ENCODE results near the gene RALGAPB. TPM values are rescaled to one million over a fixed set of nuclear protein-coding genes. Genes with fewer than 3 reads are reported as not detected.
"Not testable (repeated sequence)": the region's sequence is repeated elsewhere in the genome, so short reads cannot be mapped to it uniquely, and the experiment has no call there.

The RALGAPB gene
- total RNA-seq, 1 experiment from 2014 or later = 36.7 TPM

- no peak for TF ChIP-seq JUN (CRISPR knock-in tag; IDR thresholded peaks at IDR 0.05)
These were observed 37.1 kb upstream of the RALGAPB start (continued) for GRCh38 chr20:38435555-38435939.

- H3K27me3 Mint-ChIP-seq (ENCODE audit: low read depth) = peaks cover 3% of the 10 kb centered on the region; the same call in 1 of the 2 replicates
- no peak for DNase-seq (ENCODE audit: low spot score)
- no peak; the same call in 1 of the 2 replicates for ATAC-seq
- H3K4me3 Mint-ChIP-seq = no peak overlapping the region
- no peak overlapping the region for H3K27ac Mint-ChIP-seq
- POLR2A ChIA-PET = interaction anchor here (1.5 kb wide), 2 partner anchors 8 to 35 kb away, joined by 5 to 9 read pairs; partner anchors contain the start of gene RALGAPB
- TF ChIP-seq PRDM15 (CRISPR knock-in tag; IDR thresholded peaks at IDR 0.05) (no peak), IRF2 (CRISPR knock-in tag; IDR thresholded peaks at IDR 0.05; ENCODE audit: borderline replicate concordance, low read depth) (no peak)
- peaks cover 19% of the 10 kb centered on the region for H3K4me1 Mint-ChIP-seq
- CTCF ChIA-PET = interaction anchor here (1.8 to 1.9 kb wide), 2 partner anchors 9 to 35 kb away, joined by 6 to 11 read pairs; partner anchors contain the start of gene RALGAPB
- peaks cover 19% of the 10 kb centered on the region for H3K36me3 Mint-ChIP-seq
- H3K9me3 Mint-ChIP-seq = no peaks in the 10 kb centered on the region
These were observed 34.8 kb upstream of the RALGAPB start for GRCh38 chr20:38437796-38438195.

- POLR2A ChIA-PET = interaction anchor here (0.6 kb wide), 1 partner anchor 59 kb away, joined by 5 read pairs; no protein-coding TSS in a partner anchor
- not testable (repeated sequence) for H3K9me3 Mint-ChIP-seq; DNase-seq (ENCODE audit: low spot score); H3K27ac Mint-ChIP-seq; H3K36me3 Mint-ChIP-seq; ATAC-seq; H3K4me3 Mint-ChIP-seq; H3K27me3 Mint-ChIP-seq (ENCODE audit: low read depth); H3K4me1 Mint-ChIP-seq
- CTCF ChIA-PET = interaction anchor here (0.6 to 0.7 kb wide), 2 partner anchors 15 to 31 kb away, joined by 3 read pairs; no protein-coding TSS in a partner anchor
- peak; percentile 100 for TF ChIP-seq HMGA2 (CRISPR knock-in tag; IDR thresholded peaks at IDR 0.05)
These were observed 31.5 kb upstream of the RALGAPB start for GRCh38 chr20:38441110-38441509.

DNA sequence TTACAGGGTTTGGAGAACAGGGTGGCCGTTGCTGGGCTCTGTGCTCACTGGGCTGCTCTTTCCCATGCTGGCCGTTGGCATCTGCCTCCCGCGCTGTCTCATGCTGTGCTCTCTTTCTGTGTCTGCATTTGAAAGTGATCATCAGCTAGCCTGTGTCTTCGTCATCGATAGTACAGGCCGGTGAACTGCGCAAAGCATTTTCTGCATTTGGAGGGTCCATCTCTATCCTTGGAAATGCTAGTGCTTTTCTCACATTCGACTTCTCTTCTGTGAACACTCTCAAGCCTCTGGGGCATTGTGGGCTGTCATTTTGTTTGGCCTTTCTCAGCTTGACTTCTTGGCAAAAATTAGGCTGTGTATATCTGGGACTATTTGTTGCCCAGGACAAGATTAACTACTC, 30.7 kb upstream of the RALGAPB start:
- DNase-seq (ENCODE audit: low spot score) = no peak
- ChIA-PET POLR2A (no interaction called here), CTCF (no interaction called here)
- ATAC-seq = no peak
- peaks cover 3% of the 10 kb centered on the region; the same call in 1 of the 2 replicates for H3K4me1 Mint-ChIP-seq
- H3K9me3 Mint-ChIP-seq = no peaks in the 10 kb centered on the region
- peak overlapping the region; percentile 58; the same call in 1 of the 2 replicates for H3K27ac Mint-ChIP-seq
- H3K36me3 Mint-ChIP-seq = no peaks in the 10 kb centered on the region
- H3K27me3 Mint-ChIP-seq (ENCODE audit: low read depth) = peaks cover 3% of the 10 kb centered on the region; the same call in 1 of the 2 replicates
- no peak overlapping the region for H3K4me3 Mint-ChIP-seq
- TF ChIP-seq FOXK1 (CRISPR knock-in tag; IDR thresholded peaks at IDR 0.05) (no peak), ZNF121 (CRISPR knock-in tag; IDR thresholded peaks at IDR 0.05) (no peak), ZNF425 (CRISPR knock-in tag; conservative IDR thresholded peaks at IDR 0.05) (no peak), ZNF317 (CRISPR knock-in tag; IDR thresholded peaks at IDR 0.05; ENCODE audit: borderline replicate concordance, low read depth) (no peak), JUN (CRISPR knock-in tag; IDR thresholded peaks at IDR 0.05) (no peak), ESRRA (CRISPR knock-in tag; IDR thresholded peaks at IDR 0.05; ENCODE audit: borderline replicate concordance) (no peak), ZBTB21 (CRISPR knock-in tag; IDR thresholded peaks at IDR 0.05; ENCODE audit: borderline replicate concordance) (no peak), USF1 (CRISPR knock-in tag; IDR thresholded peaks at IDR 0.05) (no peak), SMAD3 (CRISPR knock-in tag; IDR thresholded peaks at IDR 0.05; ENCODE audit: borderline replicate concordance) (no peak), MLX (CRISPR knock-in tag; IDR thresholded peaks at IDR 0.05) (no peak)
- TF ChIP-seq, protein P1, sequence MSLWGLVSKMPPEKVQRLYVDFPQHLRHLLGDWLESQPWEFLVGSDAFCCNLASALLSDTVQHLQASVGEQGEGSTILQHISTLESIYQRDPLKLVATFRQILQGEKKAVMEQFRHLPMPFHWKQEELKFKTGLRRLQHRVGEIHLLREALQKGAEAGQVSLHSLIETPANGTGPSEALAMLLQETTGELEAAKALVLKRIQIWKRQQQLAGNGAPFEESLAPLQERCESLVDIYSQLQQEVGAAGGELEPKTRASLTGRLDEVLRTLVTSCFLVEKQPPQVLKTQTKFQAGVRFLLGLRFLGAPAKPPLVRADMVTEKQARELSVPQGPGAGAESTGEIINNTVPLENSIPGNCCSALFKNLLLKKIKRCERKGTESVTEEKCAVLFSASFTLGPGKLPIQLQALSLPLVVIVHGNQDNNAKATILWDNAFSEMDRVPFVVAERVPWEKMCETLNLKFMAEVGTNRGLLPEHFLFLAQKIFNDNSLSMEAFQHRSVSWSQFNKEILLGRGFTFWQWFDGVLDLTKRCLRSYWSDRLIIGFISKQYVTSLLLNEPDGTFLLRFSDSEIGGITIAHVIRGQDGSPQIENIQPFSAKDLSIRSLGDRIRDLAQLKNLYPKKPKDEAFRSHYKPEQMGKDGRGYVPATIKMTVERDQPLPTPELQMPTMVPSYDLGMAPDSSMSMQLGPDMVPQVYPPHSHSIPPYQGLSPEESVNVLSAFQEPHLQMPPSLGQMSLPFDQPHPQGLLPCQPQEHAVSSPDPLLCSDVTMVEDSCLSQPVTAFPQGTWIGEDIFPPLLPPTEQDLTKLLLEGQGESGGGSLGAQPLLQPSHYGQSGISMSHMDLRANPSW (CRISPR knock-in tag; conservative IDR thresholded peaks at IDR 0.05; ENCODE audit: low read depth) = no peak
- TF ChIP-seq, protein P2, sequence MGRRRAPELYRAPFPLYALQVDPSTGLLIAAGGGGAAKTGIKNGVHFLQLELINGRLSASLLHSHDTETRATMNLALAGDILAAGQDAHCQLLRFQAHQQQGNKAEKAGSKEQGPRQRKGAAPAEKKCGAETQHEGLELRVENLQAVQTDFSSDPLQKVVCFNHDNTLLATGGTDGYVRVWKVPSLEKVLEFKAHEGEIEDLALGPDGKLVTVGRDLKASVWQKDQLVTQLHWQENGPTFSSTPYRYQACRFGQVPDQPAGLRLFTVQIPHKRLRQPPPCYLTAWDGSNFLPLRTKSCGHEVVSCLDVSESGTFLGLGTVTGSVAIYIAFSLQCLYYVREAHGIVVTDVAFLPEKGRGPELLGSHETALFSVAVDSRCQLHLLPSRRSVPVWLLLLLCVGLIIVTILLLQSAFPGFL (CRISPR knock-in tag; IDR thresholded peaks at IDR 0.05; ENCODE audit: borderline replicate concordance) = no peak
